HepG2 (cell line): ENCODE results near the gene OR6B3. TPM values are rescaled to one million over a fixed set of nuclear protein-coding genes. Genes with fewer than 3 reads are reported as not detected.

Source experiments
- ATAC-seq: fragments of 200-7000 bp; cut with Tn5 transposase; 3 replicates; pipeline ENCODE4 v1.9.1; 2020; ENCODE audit warnings: mild to moderate bottlenecking, moderate library complexity
- BruUV-seq: library from RNA; stranded (reverse); fragments of 400-500 nt; replicated peaks from 2 replicates; lab custom pipeline; 2021; lab: Mats Ljungman, UMichigan
- CTCF ChIA-PET: fragments of 300-600 bp; formaldehyde crosslinking; extraction: SDS; loops from one replicate; lab custom pipeline; 2021; ENCODE audit warnings: low total read pairs, inconsistent platforms, low intra/inter-chr PET ratio; lab: Yijun Ruan, JAX
- POLR2A ChIA-PET: fragments of 350-600 bp; sonication (Branson Sonifier 250); formaldehyde crosslinking; loops from one replicate; lab custom pipeline; 2020; ENCODE audit warnings: antibody characterized with exemption, inconsistent platforms; lab: Yijun Ruan, JAX
- DNase-seq: peaks from one replicate; pipeline ENCODE4 v3.0.0-alpha.2; 2015; ENCODE audit warnings: low spot score
- FAIRE-seq: peaks from 3 replicates; lab custom pipeline; 2011; peaks lifted over from hg19 to GRCh38; lab: Jason Lieb, UNC
- H2AFZ ChIP-seq: one replicate; pipeline ENCODE4 v1.6.1; 2011; ENCODE audit warnings: low read length, inconsistent platforms
- H3K27ac ChIP-seq: fragments of 300-600 bp; 3 replicates; pipeline ENCODE4 v1.8.0; 2011; ENCODE audit warnings: mixed run types, mild to moderate bottlenecking, mixed read lengths, low read length, inconsistent platforms; ENCODE audit not compliant: insufficient read depth; ENCODE audit errors: extremely low read length
- H3K27me3 ChIP-seq, 2 experiments: fragments of 200-600 bp in 1 of 2; 2 replicates in 1 of 2; 3 replicates in 1 of 2; pipeline versions ENCODE4 v1.6.0 to v1.8.0; 2011; ENCODE audit warnings: low read length in 2 of 2, mild to moderate bottlenecking in 2 of 2, moderate library complexity in 2 of 2, inconsistent platforms in 1 of 2; ENCODE audit not compliant: insufficient read depth in 2 of 2, control insufficient read depth in 1 of 2
- H3K36me3 ChIP-seq, 2 experiments: fragments of 200-600 bp in 1 of 2; replicated peaks in 1 of 2; 2 replicates in 1 of 2; 3 replicates in 1 of 2; pipeline versions ENCODE4 v1.5.1 to v1.8.0; 2011; ENCODE audit warnings: low read length in 2 of 2, inconsistent platforms in 1 of 2; ENCODE audit not compliant: insufficient read depth in 2 of 2, control insufficient read depth in 1 of 2
- H3K4me1 ChIP-seq: 2 replicates; pipeline ENCODE4 v1.5.1; 2012; ENCODE audit warnings: low read length, inconsistent platforms; ENCODE audit not compliant: insufficient read depth
- H3K4me2 ChIP-seq: 2 replicates; pipeline ENCODE4 v1.6.0; 2011; ENCODE audit warnings: low read depth, low read length, inconsistent platforms
- H3K4me3 ChIP-seq, 3 experiments: fragments of 200-600 bp in 1 of 3; sonication (generic), shearing (Covaris generic) in 1 of 3; replicated peaks in 1 of 3; 2 replicates each; pipeline ENCODE4 v1.5.1; 2011 to 2016; ENCODE audit warnings: low read length in 3 of 3, inconsistent platforms in 2 of 3, low read depth in 2 of 3, mild to moderate bottlenecking in 2 of 3, control low read depth in 1 of 3, mixed read lengths in 1 of 3; ENCODE audit not compliant: insufficient read depth in 1 of 3
- H3K79me2 ChIP-seq: one replicate; pipeline ENCODE4 v1.6.1; 2011; ENCODE audit warnings: low read length, inconsistent platforms; ENCODE audit not compliant: insufficient read depth
- H3K9ac ChIP-seq: 2 replicates; pipeline ENCODE4 v1.6.0; 2011; ENCODE audit warnings: mild to moderate bottlenecking, low read depth, low read length, inconsistent platforms; ENCODE audit not compliant: insufficient read depth
- H3K9me3 ChIP-seq: 2 replicates; pipeline ENCODE4 v1.5.1; 2012; ENCODE audit warnings: mild to moderate bottlenecking, low read length
- H4K20me1 ChIP-seq: 2 replicates; pipeline ENCODE4 v1.6.0; 2011; ENCODE audit warnings: inconsistent platforms, mild to moderate bottlenecking, low read length, moderate library complexity; ENCODE audit not compliant: insufficient read depth
- BORCS8-MEF2B ChIP-seq: sonication (generic); formaldehyde crosslinking; IDR thresholded peaks from 2 replicates; pipeline ENCODE4 v1.8.0; 2022; ENCODE audit warnings: mild to moderate bottlenecking, missing genetic modification reagents
- CCDC6 ChIP-seq: sonication (generic); formaldehyde crosslinking; IDR thresholded peaks from 2 replicates; pipeline ENCODE4 v1.8.1; 2022; ENCODE audit warnings: mild to moderate bottlenecking, missing genetic modification reagents, moderate library complexity
- HNRNPLL ChIP-seq: fragments of 200-400 bp; formaldehyde crosslinking; IDR thresholded peaks from 2 replicates; pipeline ENCODE4 v1.6.1; 2017; ENCODE audit warnings: mild to moderate bottlenecking, low read depth, low read length; ENCODE audit not compliant: poor library complexity, severe bottlenecking
- PRMT3 ChIP-seq: sonication (generic); formaldehyde crosslinking; IDR thresholded peaks from 2 replicates; pipeline ENCODE4 v1.8.1; 2022; ENCODE audit warnings: low read depth, mild to moderate bottlenecking, moderate library complexity, missing genetic modification reagents, borderline replicate concordance
- STAT5B ChIP-seq: sonication (generic); formaldehyde crosslinking; IDR thresholded peaks from 2 replicates; pipeline ENCODE4 v1.4.0; 2020; ENCODE audit warnings: missing genetic modification reagents
- THYN1 ChIP-seq: sonication (generic); formaldehyde crosslinking; IDR thresholded peaks from 2 replicates; pipeline ENCODE4 v1.8.1; 2023; ENCODE audit warnings: low read depth, mild to moderate bottlenecking, moderate library complexity, missing genetic modification reagents, borderline replicate concordance
- YEATS2 ChIP-seq: sonication (generic); formaldehyde crosslinking; IDR thresholded peaks from 2 replicates; pipeline ENCODE4 v1.4.0; 2020; ENCODE audit warnings: missing genetic modification reagents, borderline replicate concordance
- ZBTB20 ChIP-seq: sonication (generic); formaldehyde crosslinking; IDR thresholded peaks from 2 replicates; pipeline ENCODE4 v1.8.1; 2023; ENCODE audit warnings: missing genetic modification reagents, low read depth, mild to moderate bottlenecking, borderline replicate concordance
- ZC3H4 ChIP-seq: sonication (generic); formaldehyde crosslinking; IDR thresholded peaks from 2 replicates; pipeline ENCODE4 v1.4.0; 2020; ENCODE audit warnings: missing genetic modification reagents, borderline replicate concordance
- ZNF17 ChIP-seq: sonication (generic); formaldehyde crosslinking; IDR thresholded peaks from 2 replicates; pipeline ENCODE4 v1.5.0; 2020; ENCODE audit warnings: mild to moderate bottlenecking, missing genetic modification reagents
- ZNF282 ChIP-seq: fragments of 450-650 bp; IDR thresholded peaks from 2 replicates; pipeline ENCODE4 v1.6.1; 2018; ENCODE audit not compliant: partially characterized antibody
- ZNF550 ChIP-seq: sonication (generic); formaldehyde crosslinking; IDR thresholded peaks from 2 replicates; pipeline ENCODE4 v1.4.0; 2020; ENCODE audit warnings: mild to moderate bottlenecking, missing genetic modification reagents, borderline replicate concordance
- ZNF7 ChIP-seq: IDR thresholded peaks from 2 replicates; pipeline ENCODE4 v1.6.1; 2016; ENCODE audit warnings: missing biosample characterization, missing genetic modification reagents
- ZNF761 ChIP-seq: sonication (generic); formaldehyde crosslinking; conservative IDR thresholded peaks from 2 replicates; pipeline ENCODE4 v1.4.0; 2020; ENCODE audit warnings: mild to moderate bottlenecking, missing genetic modification reagents
- ZNF768 ChIP-seq: sonication (generic); formaldehyde crosslinking; IDR thresholded peaks from 2 replicates; pipeline ENCODE4 v1.4.0; 2020; ENCODE audit warnings: missing genetic modification reagents
- ZNF782 ChIP-seq: sonication (generic); formaldehyde crosslinking; IDR thresholded peaks from 2 replicates; pipeline ENCODE4 v1.4.0; 2020; ENCODE audit warnings: missing genetic modification reagents, mild to moderate bottlenecking, borderline replicate concordance
- ZNF841 ChIP-seq: sonication (generic); formaldehyde crosslinking; IDR thresholded peaks from 2 replicates; pipeline ENCODE4 v1.8.1; 2023; ENCODE audit warnings: missing genetic modification reagents, borderline replicate concordance
- ZNF850 ChIP-seq: sonication (generic); formaldehyde crosslinking; conservative IDR thresholded peaks from 2 replicates; pipeline ENCODE4 v1.9.0; 2021; ENCODE audit warnings: mild to moderate bottlenecking, missing genetic modification reagents
- ZSCAN25 ChIP-seq: sonication (generic); formaldehyde crosslinking; IDR thresholded peaks from 2 replicates; pipeline ENCODE4 v1.8.0; 2022; ENCODE audit warnings: mild to moderate bottlenecking, missing genetic modification reagents
- WGBS: methylation state at CpG from one replicate; pipeline ENCODE4 v1.1.6; 2017; ENCODE audit warnings: low lambda C conversion rate; 5-methylcytosine and 5-hydroxymethylcytosine counted together
- in situ Hi-C: cut with HindIII; loops from 2 replicates; pipeline ENCODE4 v1.10.0; 2017; ENCODE audit warnings: low pct_unique_long_range_greater_than_20kb; ENCODE audit not compliant: extremely low pct_ligation_motif_present
- intact Hi-C: fragments of 100-400 bp; cut with micrococcal nuclease; formaldehyde crosslinking; loops from one replicate; pipeline ENCODE4 v1.10.0; 2022; ENCODE audit not compliant: unreplicated experiment
- polyA plus RNA-seq, 8 experiments: library from polyadenylated mRNA; depleted of rRNA in 3 of 8; stranded (reverse) in 7 of 8; unstranded in 1 of 8; fragments of >200 nt; fragmentation: Illumina TruSeq in 4 of 8; extraction: Trizol in 4 of 8; gene quantifications; 2 replicates each; pipeline versions ENCODE4 v1.2.1 to v1.2.3, GENCODE V29; 2011 to 2016; ENCODE audit warnings: low read depth in 4 of 8, missing spikeins in 1 of 8, mixed read lengths in 1 of 8; ENCODE audit not compliant: insufficient read depth in 1 of 8
- total RNA-seq, 5 experiments: library from RNA; depleted of rRNA; stranded (reverse); fragments of >200 nt; fragmentation: Illumina TruSeq; extraction: Trizol; gene quantifications; 2 replicates each; pipeline ENCODE4 v1.2.3, GENCODE V29; 2016; ENCODE audit warnings: low read depth in 1 of 5

OR6B3 gene
- total and polyA plus RNA-seq, 2 of the 13 experiments (the other 11 are each of a cell fraction or from before 2014, with no cell fraction given), result not detected

DNA sequence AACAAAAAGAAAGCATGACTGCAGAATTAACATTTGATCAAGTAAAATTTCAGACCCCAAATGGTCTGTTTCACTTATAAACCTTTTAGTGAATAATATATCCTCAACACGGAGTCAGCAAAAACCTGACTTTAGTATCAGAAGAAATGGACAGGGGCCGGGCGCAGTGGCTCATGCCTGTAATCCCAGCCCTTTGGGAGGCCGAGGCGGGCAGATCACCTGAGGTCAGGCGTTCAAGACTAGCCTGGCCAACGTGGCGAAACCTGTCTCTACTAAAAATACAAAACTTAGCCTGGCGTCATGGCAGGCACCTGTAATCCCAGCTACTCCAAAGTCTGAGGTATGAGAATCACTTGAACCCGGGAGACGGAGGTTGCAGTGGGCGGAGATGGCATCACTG is 3.0 kb downstream of the OR6B3 start:
- no peak for TF ChIP-seq ZNF17 (CRISPR knock-in tag)
- no peak for TF ChIP-seq YEATS2 (CRISPR knock-in tag)
- TF ChIP-seq ZNF850 (CRISPR knock-in tag), result no peak
- TF ChIP-seq CCDC6 (CRISPR knock-in tag), result no peak
- no peak for TF ChIP-seq HNRNPLL
- no peak for TF ChIP-seq ZNF782
- TF ChIP-seq ZNF7 (CRISPR knock-in tag), result no peak
- no peak for TF ChIP-seq THYN1
- TF ChIP-seq ZNF841, result no peak
- no peak for TF ChIP-seq ZBTB20 (CRISPR knock-in tag)
- TF ChIP-seq PRMT3, result no peak
- TF ChIP-seq ZNF282, result no peak
- TF ChIP-seq STAT5B, result no peak
- no peak for TF ChIP-seq BORCS8-MEF2B
- TF ChIP-seq ZNF768 (CRISPR knock-in tag), result no peak
- TF ChIP-seq ZSCAN25 (CRISPR knock-in tag), result no peak
- TF ChIP-seq ZNF761 (CRISPR knock-in tag), result no peak
- no peak for TF ChIP-seq ZNF550 (CRISPR knock-in tag)
- no peak for TF ChIP-seq ZC3H4 (CRISPR knock-in tag)
- H3K4me3 ChIP-seq, result no peak overlapping the region
- ChIA-PET CTCF (no interaction called here), POLR2A (no interaction called here)
- intact Hi-C loops, result no loop called here
- H3K27me3 ChIP-seq, result peaks cover 5 to 84% of the 10 kb centered on the region in 2 experiments; a peak in 4 of 5 replicates
- FAIRE-seq (no peak), ATAC-seq (no peak), DNase-seq (no peak)
- in situ Hi-C loops, result no loop called here
- H2AFZ ChIP-seq, result no peak overlapping the region
- H3K9ac ChIP-seq, result no peak overlapping the region
- H3K4me2 ChIP-seq, result no peak overlapping the region
- no peaks in the 10 kb centered on the region for H3K79me2 ChIP-seq
- BruUV-seq, result no TSS peak
- H3K4me1 ChIP-seq, result peaks cover 11% of the 10 kb centered on the region; the same call in 1 of the 2 replicates
- no peaks in the 10 kb centered on the region for H4K20me1 ChIP-seq
- no peaks in the 10 kb centered on the region for H3K9me3 ChIP-seq
- 22% methylated on average over 12 of the region's 12 CpGs for WGBS
- H3K36me3 ChIP-seq, result no peaks in the 10 kb centered on the region
- no peak overlapping the region for H3K27ac ChIP-seq
